ENCODE data around the gene SACM1L. TPM values are rescaled to one million over a fixed set of nuclear protein-coding genes. Genes with fewer than 3 reads are reported as not detected.

Gene SACM1L
- total RNA-seq, 1 donor from 2014 or later, result 34.5 TPM

- H3K36me3 Mint-ChIP-seq (ENCODE audit: low read depth), result peaks cover 3% of the 10 kb centered on the region
- peaks cover 65% of the 10 kb centered on the region for H3K27me3 Mint-ChIP-seq (ENCODE audit: low read depth)
- no peak overlapping the region for H3K27ac Mint-ChIP-seq (ENCODE audit: unreplicated experiment)
- peaks cover 4% of the 10 kb centered on the region for H3K9me3 Mint-ChIP-seq (ENCODE audit: low read depth)
- DNase-seq (ENCODE audit: low spot score), result no peak
- H3K4me3 Mint-ChIP-seq (ENCODE audit: unreplicated experiment), result no peak overlapping the region
- H3K4me1 Mint-ChIP-seq (ENCODE audit: low read depth), result peaks cover 3% of the 10 kb centered on the region
- TF ChIP-seq CTCF (IDR thresholded peaks at IDR 0.05), result no peak
These were observed 105.5 kb downstream of the SACM1L start for GRCh38 chr3:45794660-45795059.

Other genes starting within 250 kb of the SACM1L start
- 20.0 to 32.0 TPM (median 29.6 TPM) in 3 replicates for gene LIMD1, start 94.6 kb upstream of the SACM1L start, total RNA-seq
- gene SLC6A20, start 107.1 kb downstream of the SACM1L start, total RNA-seq, result not detected in 3 replicates
- 15.8 to 20.2 TPM (median 18.1 TPM) in 3 replicates for gene LZTFL1, start 152.7 kb downstream of the SACM1L start, total RNA-seq
- not detected in 3 replicates for gene CCR9, start 197.1 kb downstream of the SACM1L start, total RNA-seq

Measured in chondrocyte (in vitro differentiated cells).